HepG2 (cell line): ENCODE measurements around the gene AARSD1. TPM values are rescaled to one million over a fixed set of nuclear protein-coding genes. Genes with fewer than 3 reads are reported as not detected.

Experiments
- ARID4A ChIP-seq: sonication (generic); formaldehyde crosslinking; IDR thresholded peaks from 2 replicates; pipeline ENCODE4 v1.5.0; 2020; ENCODE audit warnings: mild to moderate bottlenecking, missing genetic modification reagents, borderline replicate concordance
- BHLHE40 ChIP-seq: IDR thresholded peaks from 2 replicates; pipeline ENCODE4 v1.6.1; 2011; ENCODE audit warnings: low read length, improper control_type of control experiment
- CENPBD1 ChIP-seq: sonication (generic); formaldehyde crosslinking; IDR thresholded peaks from 2 replicates; pipeline ENCODE4 v1.8.0; 2022; ENCODE audit warnings: missing genetic modification reagents, low read depth, mild to moderate bottlenecking, borderline replicate concordance
- E2F2 ChIP-seq: sonication (generic); formaldehyde crosslinking; IDR thresholded peaks from 2 replicates; pipeline ENCODE4 v1.4.0; 2020; ENCODE audit warnings: missing genetic modification reagents, borderline replicate concordance
- FOXJ3 ChIP-seq: sonication (generic); formaldehyde crosslinking; IDR thresholded peaks from 2 replicates; pipeline ENCODE4 v1.4.0; 2020; ENCODE audit warnings: missing genetic modification reagents, mild to moderate bottlenecking, borderline replicate concordance
- JARID2 ChIP-seq: sonication (generic); formaldehyde crosslinking; IDR thresholded peaks from 2 replicates; pipeline ENCODE4 v1.8.1; 2023; ENCODE audit warnings: missing genetic modification reagents, inconsistent platforms; ENCODE audit not compliant: insufficient replicate concordance
- KAT8 ChIP-seq: IDR thresholded peaks from 2 replicates; pipeline ENCODE4 v1.6.1; 2016; ENCODE audit warnings: missing genetic modification reagents, missing compliant biosample characterization
- NONO ChIP-seq, 2 experiments: fragments of 450-650 bp in 1 of 2; sonication (generic) in 1 of 2; formaldehyde crosslinking in 1 of 2; IDR thresholded peaks in 1 of 2; conservative IDR thresholded peaks in 1 of 2; 2 replicates each; pipeline versions ENCODE4 v1.6.1 to v1.8.0; 2017 to 2022; ENCODE audit warnings: mild to moderate bottlenecking in 1 of 2, missing genetic modification reagents in 1 of 2, moderate library complexity in 1 of 2
- POLR2G ChIP-seq: fragments of 200-400 bp; formaldehyde crosslinking; IDR thresholded peaks from 2 replicates; pipeline ENCODE4 v1.6.1; 2018; ENCODE audit warnings: mild to moderate bottlenecking, low read depth, low read length, moderate library complexity
- SNAPC2 ChIP-seq: sonication (generic); formaldehyde crosslinking; IDR thresholded peaks from 2 replicates; pipeline ENCODE4 v1.8.1; 2022; ENCODE audit warnings: mild to moderate bottlenecking, missing genetic modification reagents
- USF2 ChIP-seq, 2 experiments: sonication (generic) in 1 of 2; formaldehyde crosslinking in 1 of 2; IDR thresholded peaks; 2 replicates each; pipeline versions ENCODE4 v1.5.1 to v1.6.1; 2011 to 2020; ENCODE audit warnings: borderline replicate concordance in 1 of 2, low read depth in 1 of 2, low read length in 1 of 2, mild to moderate bottlenecking in 1 of 2, missing genetic modification reagents in 1 of 2, moderate library complexity in 1 of 2
- ZGPAT ChIP-seq: IDR thresholded peaks from 2 replicates; pipeline ENCODE4 v1.6.1; 2016; ENCODE audit warnings: mild to moderate bottlenecking
- ZNF263 ChIP-seq: sonication (generic); formaldehyde crosslinking; IDR thresholded peaks from 2 replicates; pipeline ENCODE4 v1.4.0; 2020; ENCODE audit warnings: missing genetic modification reagents
- ZNF564 ChIP-seq: sonication (generic); formaldehyde crosslinking; IDR thresholded peaks from 2 replicates; pipeline ENCODE4 v1.8.1; 2023; ENCODE audit warnings: mild to moderate bottlenecking, missing genetic modification reagents
- ZNF740 ChIP-seq: sonication (generic); formaldehyde crosslinking; IDR thresholded peaks from 2 replicates; pipeline ENCODE4 v1.4.0; 2020; ENCODE audit warnings: missing genetic modification reagents
- polyA plus RNA-seq, 8 experiments: library from polyadenylated mRNA; depleted of rRNA in 3 of 8; stranded (reverse) in 7 of 8; unstranded in 1 of 8; fragments of >200 nt; fragmentation: Illumina TruSeq in 4 of 8; extraction: Trizol in 4 of 8; gene quantifications; 2 replicates each; pipeline versions ENCODE4 v1.2.1 to v1.2.3, GENCODE V29; 2011 to 2016; ENCODE audit warnings: low read depth in 4 of 8, missing spikeins in 1 of 8, mixed read lengths in 1 of 8; ENCODE audit not compliant: insufficient read depth in 1 of 8
- total RNA-seq, 5 experiments: library from RNA; depleted of rRNA; stranded (reverse); fragments of >200 nt; fragmentation: Illumina TruSeq; extraction: Trizol; gene quantifications; 2 replicates each; pipeline ENCODE4 v1.2.3, GENCODE V29; 2016; ENCODE audit warnings: low read depth in 1 of 5

The AARSD1 gene
- total and polyA plus RNA-seq, 2 of the 13 experiments (the other 11 are each of a cell fraction or from before 2014, with no cell fraction given), result 24.7 to 29.3 TPM

- TF ChIP-seq ZGPAT (peak; percentile 31), KAT8 (CRISPR knock-in tag) (0 out of 2 replicates have a peak, but pooled peaks have one; percentile 61), ZNF740 (CRISPR knock-in tag) (peak; percentile 7; the same call in 1 of the 2 replicates), NONO (IDR thresholded peaks at IDR 0.05) (no peak), NONO (CRISPR knock-in tag; conservative IDR thresholded peaks at IDR 0.05) (peak; percentile 3; the same call in 1 of the 2 replicates), E2F2 (CRISPR knock-in tag) (0 out of 2 replicates have a peak, but pooled peaks have one; percentile 10), JARID2 (CRISPR knock-in tag) (no peak), SNAPC2 (0 out of 2 replicates have a peak, but pooled peaks have one; percentile 57), ZNF564 (no peak), FOXJ3 (CRISPR knock-in tag) (0 out of 2 replicates have a peak, but pooled peaks have one; percentile 51), USF2 (IDR thresholded peaks at IDR 0.05; ENCODE audit: low read depth, low read length) (no peak), USF2 (CRISPR knock-in tag; IDR thresholded peaks at IDR 0.05; ENCODE audit: borderline replicate concordance) (peak; percentile 52; the same call in 1 of the 2 replicates), POLR2G (peak; percentile 63), ARID4A (no peak), BHLHE40 (0 out of 2 replicates have a peak, but pooled peaks have one; percentile 9), CENPBD1 (CRISPR knock-in tag) (no peak), ZNF263 (CRISPR knock-in tag) (peak; percentile 94)
Observed at GRCh38 chr17:42979511-42980273, 15.4 kb upstream of the AARSD1 start, which contains the start of gene PTGES3L (continued).
